HG03066 (cell line): Measurements from ENCODE around the gene DUOXA2.

Experiments used
- ATAC-seq: cut with Tn5 transposase; IDR thresholded peaks from one replicate; pipeline ENCODE4 v1.9.1; 2021; ENCODE audit warnings: low read depth; ENCODE audit not compliant: unreplicated experiment

DUOXA2 gene

GRCh38 chr15:45151998-45152828 lies 38.1 kb downstream of the DUOXA2 start:
- no peak for ATAC-seq

GRCh38 chr15:45155739-45156138 lies 41.6 kb downstream of the DUOXA2 start:
- no peak for ATAC-seq

- no peak for ATAC-seq
Observed at GRCh38 chr15:45156744-45157455, 42.8 kb downstream of the DUOXA2 start.

GRCh38 chr15:45157974-45158373 lies 43.8 kb downstream of the DUOXA2 start:
- no peak for ATAC-seq

- no peak for ATAC-seq
Observed at GRCh38 chr15:45161666-45162065, 47.5 kb downstream of the DUOXA2 start.

GRCh38 chr15:45162771-45163507 lies 48.8 kb downstream of the DUOXA2 start:
- no peak for ATAC-seq

GRCh38 chr15:45163508-45163856 lies 49.4 kb downstream of the DUOXA2 start:
- no peak for ATAC-seq

- ATAC-seq = no peak
Observed at GRCh38 chr15:45164914-45165313, 50.8 kb downstream of the DUOXA2 start.

- no peak for ATAC-seq
Observed at GRCh38 chr15:45165536-45165935, 51.4 kb downstream of the DUOXA2 start.

- peak; percentile 94 for ATAC-seq
Observed at GRCh38 chr15:45166834-45167630, 52.9 kb downstream of the DUOXA2 start.

GRCh38 chr15:45167631-45168205 lies 53.6 kb downstream of the DUOXA2 start:
- no peak for ATAC-seq
